ENCODE results near the gene UMAD1.

UMAD1 gene

GRCh38 chr7:7707806-7708205 is 67.3 kb downstream of the UMAD1 start:
- no peak overlapping the region for H3K4me3 ChIP-seq (ENCODE audit: low read depth, low read length)
- DNase-seq (ENCODE audit: low read depth) = no peak

- no peak overlapping the region for H3K4me3 ChIP-seq (ENCODE audit: low read depth, low read length)
- DNase-seq (ENCODE audit: low read depth) = no peak
Observed at GRCh38 chr7:7709291-7709690, 68.7 kb downstream of the UMAD1 start.

GRCh38 chr7:7710469-7710868 is 69.9 kb downstream of the UMAD1 start:
- no peak for DNase-seq (ENCODE audit: low read depth)
- H3K4me3 ChIP-seq (ENCODE audit: low read depth, low read length) = no peak overlapping the region

- no peak for DNase-seq (ENCODE audit: low read depth)
Observed at GRCh38 chr7:7713730-7714129, 73.2 kb downstream of the UMAD1 start.

GRCh38 chr7:7718492-7718891 is 77.9 kb downstream of the UMAD1 start, which contains the start of gene RPA3:
Gene RPA3 (minus strand): TSS chr7:7718607. CDS start chr7:7640418, 78,189 bp downstream.
- no peak within 1 kb of the TSS for H3K4me3 ChIP-seq (ENCODE audit: low read depth, low read length)
- no peak for DNase-seq (ENCODE audit: low read depth)

More at GRCh38 chr7:7713730-7714129, 73.2 kb downstream of the UMAD1 start:
- no peak overlapping the region for H3K4me3 ChIP-seq (ENCODE audit: low read depth, low read length)

- H3K4me3 ChIP-seq (ENCODE audit: low read depth, low read length) = no peak overlapping the region
- DNase-seq (ENCODE audit: low read depth) = peak; percentile 96
Observed at GRCh38 chr7:7719236-7719635, 78.7 kb downstream of the UMAD1 start.

GRCh38 chr7:7720193-7720592 is 79.6 kb downstream of the UMAD1 start:
- no peak for DNase-seq (ENCODE audit: low read depth)
- H3K4me3 ChIP-seq (ENCODE audit: low read depth, low read length) = no peak overlapping the region

GRCh38 chr7:7720750-7721621 is 80.4 kb downstream of the UMAD1 start:
- DNase-seq (ENCODE audit: low read depth) = no peak
- H3K4me3 ChIP-seq (ENCODE audit: low read depth, low read length) = no peak overlapping the region

- H3K4me3 ChIP-seq (ENCODE audit: low read depth, low read length) = no peak overlapping the region
- no peak for DNase-seq (ENCODE audit: low read depth)
Observed at GRCh38 chr7:7731732-7732131, 91.2 kb downstream of the UMAD1 start.

GRCh38 chr7:7732621-7733281 is 92.2 kb downstream of the UMAD1 start:
- peak; percentile 57 for DNase-seq (ENCODE audit: low read depth)
- no peak overlapping the region for H3K4me3 ChIP-seq (ENCODE audit: low read depth, low read length)

GRCh38 chr7:7736671-7737070 is 96.1 kb downstream of the UMAD1 start:
- no peak for DNase-seq (ENCODE audit: low read depth)
- no peak overlapping the region for H3K4me3 ChIP-seq (ENCODE audit: low read depth, low read length)

- no peak overlapping the region for H3K4me3 ChIP-seq (ENCODE audit: low read depth, low read length)
- no peak for DNase-seq (ENCODE audit: low read depth)
Observed at GRCh38 chr7:7737674-7738073, 97.1 kb downstream of the UMAD1 start.

GRCh38 chr7:7738177-7738576 is 97.6 kb downstream of the UMAD1 start:
- no peak for DNase-seq (ENCODE audit: low read depth)
- H3K4me3 ChIP-seq (ENCODE audit: low read depth, low read length) = no peak overlapping the region

GRCh38 chr7:7738622-7739021 is 98.1 kb downstream of the UMAD1 start:
- DNase-seq (ENCODE audit: low read depth) = no peak

GRCh38 chr7:7739204-7740036 is 98.9 kb downstream of the UMAD1 start:
- DNase-seq (ENCODE audit: low read depth) = no peak
- no peak overlapping the region for H3K4me3 ChIP-seq (ENCODE audit: low read depth, low read length)

More at GRCh38 chr7:7738622-7739021, 98.1 kb downstream of the UMAD1 start:
- no peak overlapping the region for H3K4me3 ChIP-seq (ENCODE audit: low read depth, low read length)

GRCh38 chr7:7740037-7740355 is 99.4 kb downstream of the UMAD1 start:
- no peak overlapping the region for H3K4me3 ChIP-seq (ENCODE audit: low read depth, low read length)
- no peak for DNase-seq (ENCODE audit: low read depth)

GRCh38 chr7:7742223-7742622 is 101.7 kb downstream of the UMAD1 start:
- no peak for DNase-seq (ENCODE audit: low read depth)
- H3K4me3 ChIP-seq (ENCODE audit: low read depth, low read length) = no peak overlapping the region

- H3K4me3 ChIP-seq (ENCODE audit: low read depth, low read length) = no peak overlapping the region
- DNase-seq (ENCODE audit: low read depth) = no peak
Observed at GRCh38 chr7:7745258-7745657, 104.7 kb downstream of the UMAD1 start.

GRCh38 chr7:7745966-7746365 is 105.4 kb downstream of the UMAD1 start:
- DNase-seq (ENCODE audit: low read depth) = no peak
- H3K4me3 ChIP-seq (ENCODE audit: low read depth, low read length) = no peak overlapping the region

GRCh38 chr7:7746458-7746857 is 105.9 kb downstream of the UMAD1 start:
- H3K4me3 ChIP-seq (ENCODE audit: low read depth, low read length) = no peak overlapping the region
- no peak for DNase-seq (ENCODE audit: low read depth)

Data from skeletal muscle cell (primary cell).